SK-N-SH (cell line): ENCODE data around the gene TFRC. TPM values are rescaled to one million over a fixed set of nuclear protein-coding genes. Genes with fewer than 3 reads are reported as not detected.

ENCODE experiments used
- CTCF ChIA-PET: fragments of 300-600, 350-600 bp; formaldehyde crosslinking; extraction: SDS; loops from one replicate; lab custom pipeline; 2021; lab: Yijun Ruan, JAX
- POLR2A ChIA-PET: fragments of 350-600 bp; sonication (Branson Sonifier 250); formaldehyde crosslinking; extraction: SDS; loops from one replicate; lab custom pipeline; 2020; ENCODE audit warnings: antibody characterized with exemption, inconsistent platforms; lab: Yijun Ruan, JAX
- DNase-seq: peaks from one replicate; pipeline ENCODE4 v3.0.0; 2012
- H2AFZ ChIP-seq: fragments of 200-600 bp; sonication (generic); 2 replicates; pipeline ENCODE4 v1.8.1; 2016; ENCODE audit warnings: antibody characterized with exemption, mild to moderate bottlenecking, low read depth
- H3F3A ChIP-seq: fragments of 200-600 bp; sonication (generic); replicated peaks from 2 replicates; pipeline ENCODE3; 2016; ENCODE audit warnings: antibody characterized with exemption, mild to moderate bottlenecking; ENCODE audit not compliant: insufficient read depth
- H3K27ac ChIP-seq, 2 experiments: fragments of 200-500 bp in 1 of 2; fragments of 200-600 bp in 1 of 2; sonication (Bioruptor generic) in 1 of 2; sonication (generic), shearing (Covaris generic) in 1 of 2; 2 replicates each; pipeline versions ENCODE4 v1.5.1 to v1.6.1; 2014 to 2016; ENCODE audit warnings: low read depth in 2 of 2, inconsistent platforms in 1 of 2, low read length in 1 of 2, mild to moderate bottlenecking in 1 of 2, mixed read lengths in 1 of 2
- H3K27me3 ChIP-seq: fragments of 200-600 bp; sonication (generic), shearing (Covaris generic); 2 replicates; pipeline ENCODE4 v1.6.1; 2016; ENCODE audit warnings: mixed run types; ENCODE audit not compliant: insufficient read depth
- H3K36me3 ChIP-seq, 2 experiments: fragments of 200-500 bp in 1 of 2; fragments of 200-600 bp in 1 of 2; sonication (Bioruptor generic) in 1 of 2; sonication (generic) in 1 of 2; replicated peaks in 1 of 2; 2 replicates each; pipeline versions ENCODE3 to v1.5.1; 2014 to 2016; ENCODE audit warnings: low read length in 1 of 2, mild to moderate bottlenecking in 1 of 2; ENCODE audit not compliant: insufficient read depth in 2 of 2, control insufficient read depth in 1 of 2
- H3K4me1 ChIP-seq, 2 experiments: fragments of 200-500 bp in 1 of 2; fragments of 200-600 bp in 1 of 2; sonication (Bioruptor generic) in 1 of 2; sonication (generic), shearing (Covaris generic) in 1 of 2; 2 replicates each; pipeline versions ENCODE4 v1.5.1 to v1.6.1; 2014 to 2016; ENCODE audit warnings: low read depth in 1 of 2, low read length in 1 of 2, mixed run types in 1 of 2; ENCODE audit not compliant: insufficient read depth in 2 of 2, control insufficient read depth in 1 of 2
- H3K4me2 ChIP-seq: fragments of 200-600 bp; sonication (generic), shearing (Covaris generic); 2 replicates; pipeline ENCODE4 v1.6.1; 2017; ENCODE audit warnings: mixed run types
- H3K4me3 ChIP-seq, 2 experiments: fragments of 200-500 bp in 1 of 2; fragments of 200-600 bp in 1 of 2; sonication (Bioruptor generic) in 1 of 2; sonication (generic), shearing (Covaris generic) in 1 of 2; 2 replicates each; pipeline versions ENCODE4 v1.5.1 to v1.8.1; 2014 to 2016; ENCODE audit warnings: low read depth in 2 of 2, inconsistent platforms in 1 of 2, low read length in 1 of 2, mild to moderate bottlenecking in 1 of 2, mixed read lengths in 1 of 2, moderate library complexity in 1 of 2
- H3K79me2 ChIP-seq: fragments of 200-600 bp; sonication (generic); 2 replicates; pipeline ENCODE4 v1.8.1; 2017; ENCODE audit warnings: mild to moderate bottlenecking; ENCODE audit not compliant: insufficient read depth
- H3K9ac ChIP-seq: fragments of 200-600 bp; sonication (generic); 2 replicates; pipeline ENCODE4 v1.6.1; 2017; ENCODE audit warnings: mixed run types
- H3K9me2 ChIP-seq: fragments of 200-600 bp; sonication (generic); 2 replicates; pipeline ENCODE4 v1.6.1; 2017; ENCODE audit warnings: mixed run types
- H3K9me3 ChIP-seq: fragments of 200-600 bp; sonication (generic); 2 replicates; pipeline ENCODE4 v1.6.1; 2017; ENCODE audit warnings: mixed run types, mild to moderate bottlenecking, moderate library complexity
- H4K20me1 ChIP-seq: fragments of 200-600 bp; sonication (generic); 2 replicates; pipeline ENCODE4 v1.6.1; 2017; ENCODE audit warnings: mild to moderate bottlenecking, mixed run types; ENCODE audit not compliant: insufficient read depth
- EZH2phosphoT487 ChIP-seq: fragments of 200-600 bp; sonication (generic); IDR thresholded peaks from 2 replicates; pipeline ENCODE4 v1.6.1; 2017; ENCODE audit warnings: low read depth, mixed run types, mild to moderate bottlenecking, antibody characterized with exemption, moderate library complexity, borderline replicate concordance
- FOXM1 ChIP-seq: IDR thresholded peaks from 2 replicates; pipeline ENCODE4 v1.4.0; 2012; ENCODE audit warnings: low read depth, mild to moderate bottlenecking
- GABPA ChIP-seq: IDR thresholded peaks from 2 replicates; pipeline ENCODE4 v1.4.0; 2012; ENCODE audit warnings: low read depth, mild to moderate bottlenecking
- MAX ChIP-seq: IDR thresholded peaks from 2 replicates; pipeline ENCODE4 v1.4.0; 2012; ENCODE audit warnings: low read depth
- MXI1 ChIP-seq: IDR thresholded peaks from 2 replicates; pipeline ENCODE4 v1.6.1; 2012; ENCODE audit warnings: mild to moderate bottlenecking, low read depth, low read length, improper control_type of control experiment
- PBX3 ChIP-seq: IDR thresholded peaks from 2 replicates; pipeline ENCODE4; 2012
- POLR2AphosphoS5 ChIP-seq: IDR thresholded peaks from 2 replicates; pipeline ENCODE4 v1.6.1; 2012; ENCODE audit warnings: low read depth, low read length
- RAD21 ChIP-seq: IDR thresholded peaks from 2 replicates; pipeline ENCODE4 v1.6.1; 2012; ENCODE audit warnings: mild to moderate bottlenecking, low read length
- SIN3A ChIP-seq: IDR thresholded peaks from 2 replicates; pipeline ENCODE4 v1.6.1; 2012; ENCODE audit warnings: low read depth, mild to moderate bottlenecking, low read length, moderate library complexity, borderline replicate concordance
- SMC3 ChIP-seq: IDR thresholded peaks from 2 replicates; pipeline ENCODE4 v1.6.1; 2012; ENCODE audit warnings: low read depth, low read length, improper control_type of control experiment
- TAF1 ChIP-seq: IDR thresholded peaks from 2 replicates; pipeline ENCODE4 v1.6.1; 2012; ENCODE audit warnings: low read depth, mild to moderate bottlenecking, low read length, moderate library complexity, borderline replicate concordance
- TCF12 ChIP-seq: IDR thresholded peaks from 2 replicates; pipeline ENCODE4 v1.4.0; 2012
- YY1 ChIP-seq: IDR thresholded peaks from 2 replicates; pipeline ENCODE4 v1.4.0; 2012; ENCODE audit warnings: low read depth, mild to moderate bottlenecking
- ZBTB33 ChIP-seq: IDR thresholded peaks from 2 replicates; pipeline ENCODE4 v1.4.0; 2012; ENCODE audit warnings: low read depth, borderline replicate concordance
- WGBS: methylation state at CpG from one replicate; pipeline ENCODE4 v1.1.6; 2017; ENCODE audit warnings: low lambda C conversion rate; 5-methylcytosine and 5-hydroxymethylcytosine counted together
- polyA plus RNA-seq, 3 experiments: library from polyadenylated mRNA; depleted of rRNA; stranded (reverse); fragments of >200 nt; gene quantifications; 2 replicates each; pipeline ENCODE4 v1.2.3, GENCODE V29; 2012

TFRC gene
- polyA plus RNA-seq, 1 of the 3 experiments (the other 2 are of a cell fraction), result 35.0 TPM

GRCh38 chr3:196121066-196121465 is 39.2 kb upstream of the TFRC start (continued):
- no peak for TF ChIP-seq ZBTB33
- no peak for TF ChIP-seq SIN3A
- TF ChIP-seq SMC3, result no peak
- TF ChIP-seq MAX, result no peak
- TF ChIP-seq, all 33 proteins: peak for 0

- H3K4me1 ChIP-seq, result no peaks in the 10 kb centered on the region
- POLR2A ChIA-PET, result no interaction called here
- H3K9ac ChIP-seq, result no peak overlapping the region
- no peak overlapping the region for H3K27ac ChIP-seq
- no peaks in the 10 kb centered on the region for H3F3A ChIP-seq
- DNase-seq, result no peak
- CTCF ChIA-PET, result no interaction called here
- H3K4me3 ChIP-seq, result no peak overlapping the region
- H3K9me2 ChIP-seq, result no peaks in the 10 kb centered on the region
- 61% methylated on average over 6 of the region's 14 CpGs for WGBS
- no peaks in the 10 kb centered on the region for H4K20me1 ChIP-seq
- H2AFZ ChIP-seq, result no peak overlapping the region
- H3K9me3 ChIP-seq, result no peaks in the 10 kb centered on the region
- H3K79me2 ChIP-seq, result no peaks in the 10 kb centered on the region
- H3K36me3 ChIP-seq, result no peaks in the 10 kb centered on the region
- no peak overlapping the region for H3K4me2 ChIP-seq
- TF ChIP-seq GABPA (no peak), MXI1 (no peak), TAF1 (no peak), FOXM1 (no peak), TCF12 (no peak), POLR2AphosphoS5 (no peak), YY1 (no peak), PBX3 (no peak), EZH2phosphoT487 (no peak), RAD21 (no peak)
- TF ChIP-seq, all 33 proteins: peak for 0
- H3K27me3 ChIP-seq, result no peaks in the 10 kb centered on the region; the same call in 1 of the 2 replicates
Observed at GRCh38 chr3:196120291-196120951, 38.5 kb upstream of the TFRC start.
